HEK293 (cell line): ENCODE data around the gene AOAH.
"Not testable (repeated sequence)": the region's sequence is repeated elsewhere in the genome, so short reads cannot be mapped to it uniquely, and the experiment has no call there.

ENCODE experiments used
- CTCF ChIA-PET: fragments of 350-600 bp; formaldehyde crosslinking; extraction: SDS; loops from one replicate; lab custom pipeline; 2021; ENCODE audit warnings: antibody characterized with exemption; lab: Yijun Ruan, JAX
- POLR2A ChIA-PET: fragments of 300-600 bp; formaldehyde crosslinking; extraction: SDS; loops from one replicate; lab custom pipeline; 2020; ENCODE audit warnings: antibody characterized with exemption, inconsistent platforms; lab: Yijun Ruan, JAX
- H3K27ac ChIP-seq: fragments of 200-500 bp; sonication (Bioruptor generic); 2 replicates; pipeline ENCODE4 v1.5.1; 2014; ENCODE audit warnings: low read depth, low read length, control low read depth, inconsistent platforms; ENCODE audit errors: extremely low read depth
- H3K36me3 ChIP-seq, 2 experiments: fragments of 200-500 bp in 1 of 2; sonication (Bioruptor generic) in 1 of 2; 1 replicate in 1 of 2; 2 replicates in 1 of 2; pipeline ENCODE4 v1.5.1; 2014 to 2017; ENCODE audit warnings: inconsistent platforms in 2 of 2, low read length in 2 of 2; ENCODE audit not compliant: control insufficient read depth in 2 of 2, insufficient read depth in 1 of 2
- H3K4me1 ChIP-seq: fragments of 200-500 bp; sonication (Bioruptor generic); 2 replicates; pipeline ENCODE4 v1.5.1; 2014; ENCODE audit warnings: mild to moderate bottlenecking, low read length, inconsistent platforms; ENCODE audit not compliant: control insufficient read depth, insufficient read depth
- H3K4me3 ChIP-seq: 2 replicates; pipeline ENCODE4 v1.5.1; 2011; ENCODE audit warnings: low read depth, mild to moderate bottlenecking, control low read depth, low read length, moderate library complexity
- H3K9me3 ChIP-seq: fragments of 200-500 bp; sonication (Bioruptor generic); 2 replicates; pipeline ENCODE4 v1.5.1; 2014; ENCODE audit warnings: low read depth, low read length, inconsistent platforms; ENCODE audit not compliant: control insufficient read depth, insufficient read depth
- GLI2 ChIP-seq: fragments of 450-650 bp; formaldehyde crosslinking; IDR thresholded peaks from 2 replicates; pipeline ENCODE4; 2017; ENCODE audit warnings: missing biosample characterization, missing genetic modification characterization, low read depth, borderline replicate concordance
- HOXC10 ChIP-seq: sonication (generic); formaldehyde crosslinking; IDR thresholded peaks from 2 replicates; pipeline ENCODE4 v1.8.1; 2023; ENCODE audit warnings: mild to moderate bottlenecking, missing genetic modification reagents
- SALL2 ChIP-seq: fragments of 450-650 bp; formaldehyde crosslinking; IDR thresholded peaks from 2 replicates; pipeline ENCODE4 v1.5.0; 2017; ENCODE audit warnings: missing biosample characterization, mild to moderate bottlenecking, missing genetic modification characterization, borderline replicate concordance
- SP3 ChIP-seq: fragments of 450-650 bp; formaldehyde crosslinking; IDR thresholded peaks from 2 replicates; pipeline ENCODE4 v1.5.1; 2016; ENCODE audit warnings: missing biosample characterization, missing genetic modification characterization
- ZEB2 ChIP-seq: fragments of 450-650 bp; formaldehyde crosslinking; IDR thresholded peaks from 2 replicates; pipeline ENCODE4 v1.5.1; 2016; ENCODE audit warnings: missing biosample characterization, missing genetic modification characterization
- ZNF121 ChIP-seq: fragments of 450-650 bp; formaldehyde crosslinking; IDR thresholded peaks from 2 replicates; pipeline ENCODE4 v1.5.1; 2016; ENCODE audit warnings: missing biosample characterization, missing genetic modification characterization
- ZNF175 ChIP-seq: fragments of 450-650 bp; formaldehyde crosslinking; IDR thresholded peaks from 2 replicates; pipeline ENCODE4 v1.5.1; 2016; ENCODE audit warnings: missing biosample characterization, missing genetic modification characterization
- ZNF521 ChIP-seq: fragments of 450-650 bp; formaldehyde crosslinking; IDR thresholded peaks from 2 replicates; pipeline ENCODE4 v1.5.1; 2017; ENCODE audit warnings: missing biosample characterization, mild to moderate bottlenecking, missing genetic modification characterization
- ZNF544 ChIP-seq: fragments of 450-650 bp; formaldehyde crosslinking; IDR thresholded peaks from 2 replicates; pipeline ENCODE4 v1.5.0; 2017; ENCODE audit warnings: missing biosample characterization, missing genetic modification characterization
- ZNF610 ChIP-seq: fragments of 450-650 bp; formaldehyde crosslinking; IDR thresholded peaks from 2 replicates; pipeline ENCODE4 v1.5.1; 2016; ENCODE audit warnings: missing biosample characterization, missing genetic modification characterization, borderline replicate concordance
- ZNF624 ChIP-seq: fragments of 450-650 bp; formaldehyde crosslinking; IDR thresholded peaks from 2 replicates; pipeline ENCODE4 v1.5.1; 2017; ENCODE audit warnings: missing biosample characterization, missing genetic modification characterization
- TF ChIP-seq, protein P1 (sequence below): fragments of 450-650 bp; formaldehyde crosslinking; IDR thresholded peaks from 2 replicates; pipeline ENCODE4 v1.5.1; 2016; ENCODE audit warnings: missing biosample characterization, missing genetic modification characterization
- TF ChIP-seq, protein P2 (sequence below): fragments of 450-650 bp; formaldehyde crosslinking; IDR thresholded peaks from 2 replicates; pipeline ENCODE4 v1.5.1; 2016; ENCODE audit warnings: missing biosample characterization, missing genetic modification characterization
- TF ChIP-seq, protein P3 (sequence below): fragments of 450-650 bp; formaldehyde crosslinking; IDR thresholded peaks from 2 replicates; pipeline ENCODE4 v1.5.1; 2016; ENCODE audit warnings: missing biosample characterization, missing genetic modification characterization
- TF ChIP-seq, protein P4 (sequence below): fragments of 450-650 bp; formaldehyde crosslinking; conservative IDR thresholded peaks from 2 replicates; pipeline ENCODE4 v1.5.1; 2016; ENCODE audit warnings: low read depth, missing biosample characterization, missing genetic modification characterization
- TF ChIP-seq, protein P5 (sequence below): fragments of 450-650 bp; formaldehyde crosslinking; IDR thresholded peaks from 2 replicates; pipeline ENCODE4 v1.5.1; 2017; ENCODE audit warnings: missing biosample characterization, missing genetic modification characterization
- TF ChIP-seq, protein P6 (sequence below): fragments of 450-650 bp; formaldehyde crosslinking; IDR thresholded peaks from 2 replicates; pipeline ENCODE4 v1.5.1; 2016; ENCODE audit warnings: missing biosample characterization, missing genetic modification characterization

AOAH gene

DNA sequence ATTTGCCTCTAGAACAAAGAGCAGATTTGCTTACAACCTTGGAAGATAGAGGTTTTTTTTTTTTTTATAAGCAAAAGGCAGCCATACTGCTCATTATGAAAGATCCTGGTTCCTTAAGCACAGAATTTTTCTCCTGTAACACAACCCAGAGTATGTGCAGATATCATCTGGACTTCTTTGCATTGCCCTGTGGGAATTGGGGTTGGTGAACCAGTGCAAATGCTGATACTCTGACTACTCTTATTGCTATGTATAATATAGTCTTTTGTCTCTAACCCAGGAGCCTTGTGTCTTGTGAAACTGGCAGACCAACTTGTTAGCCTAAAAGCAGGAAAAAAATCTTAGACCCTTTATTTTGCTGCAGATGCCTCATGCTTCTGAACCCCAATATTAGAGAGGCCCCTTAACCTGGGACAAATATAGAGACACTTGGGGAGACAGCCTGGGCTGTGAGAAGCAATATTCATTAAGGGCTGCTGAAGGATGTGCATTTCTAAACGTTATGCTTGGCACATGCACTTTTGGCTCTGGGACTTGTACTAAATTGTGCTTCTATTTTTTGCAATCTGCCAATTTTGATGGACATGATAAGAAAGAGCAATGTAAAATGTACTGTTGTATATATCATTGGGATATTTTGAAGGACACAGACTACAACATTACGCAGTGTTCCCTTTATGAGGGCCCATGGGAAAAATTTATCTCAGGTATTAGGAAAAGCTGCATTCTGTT, 255.8 kb downstream of the AOAH start:
- ChIA-PET CTCF (interaction anchor here (0.6 to 1.5 kb wide), 5 partner anchors 26 to 733 kb away, joined by 3 to 6 read pairs (median 4); no protein-coding TSS in a partner anchor), POLR2A (no interaction called here)
- no peak for TF ChIP-seq ZEB2 (tag by site-specific recombination)
- TF ChIP-seq, protein P1, sequence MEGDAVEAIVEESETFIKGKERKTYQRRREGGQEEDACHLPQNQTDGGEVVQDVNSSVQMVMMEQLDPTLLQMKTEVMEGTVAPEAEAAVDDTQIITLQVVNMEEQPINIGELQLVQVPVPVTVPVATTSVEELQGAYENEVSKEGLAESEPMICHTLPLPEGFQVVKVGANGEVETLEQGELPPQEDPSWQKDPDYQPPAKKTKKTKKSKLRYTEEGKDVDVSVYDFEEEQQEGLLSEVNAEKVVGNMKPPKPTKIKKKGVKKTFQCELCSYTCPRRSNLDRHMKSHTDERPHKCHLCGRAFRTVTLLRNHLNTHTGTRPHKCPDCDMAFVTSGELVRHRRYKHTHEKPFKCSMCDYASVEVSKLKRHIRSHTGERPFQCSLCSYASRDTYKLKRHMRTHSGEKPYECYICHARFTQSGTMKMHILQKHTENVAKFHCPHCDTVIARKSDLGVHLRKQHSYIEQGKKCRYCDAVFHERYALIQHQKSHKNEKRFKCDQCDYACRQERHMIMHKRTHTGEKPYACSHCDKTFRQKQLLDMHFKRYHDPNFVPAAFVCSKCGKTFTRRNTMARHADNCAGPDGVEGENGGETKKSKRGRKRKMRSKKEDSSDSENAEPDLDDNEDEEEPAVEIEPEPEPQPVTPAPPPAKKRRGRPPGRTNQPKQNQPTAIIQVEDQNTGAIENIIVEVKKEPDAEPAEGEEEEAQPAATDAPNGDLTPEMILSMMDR (tag by site-specific recombination) = no peak
- no peak for TF ChIP-seq HOXC10 (CRISPR knock-in tag)
- no peak for TF ChIP-seq ZNF175 (tag by site-specific recombination)
- TF ChIP-seq, protein P2, sequence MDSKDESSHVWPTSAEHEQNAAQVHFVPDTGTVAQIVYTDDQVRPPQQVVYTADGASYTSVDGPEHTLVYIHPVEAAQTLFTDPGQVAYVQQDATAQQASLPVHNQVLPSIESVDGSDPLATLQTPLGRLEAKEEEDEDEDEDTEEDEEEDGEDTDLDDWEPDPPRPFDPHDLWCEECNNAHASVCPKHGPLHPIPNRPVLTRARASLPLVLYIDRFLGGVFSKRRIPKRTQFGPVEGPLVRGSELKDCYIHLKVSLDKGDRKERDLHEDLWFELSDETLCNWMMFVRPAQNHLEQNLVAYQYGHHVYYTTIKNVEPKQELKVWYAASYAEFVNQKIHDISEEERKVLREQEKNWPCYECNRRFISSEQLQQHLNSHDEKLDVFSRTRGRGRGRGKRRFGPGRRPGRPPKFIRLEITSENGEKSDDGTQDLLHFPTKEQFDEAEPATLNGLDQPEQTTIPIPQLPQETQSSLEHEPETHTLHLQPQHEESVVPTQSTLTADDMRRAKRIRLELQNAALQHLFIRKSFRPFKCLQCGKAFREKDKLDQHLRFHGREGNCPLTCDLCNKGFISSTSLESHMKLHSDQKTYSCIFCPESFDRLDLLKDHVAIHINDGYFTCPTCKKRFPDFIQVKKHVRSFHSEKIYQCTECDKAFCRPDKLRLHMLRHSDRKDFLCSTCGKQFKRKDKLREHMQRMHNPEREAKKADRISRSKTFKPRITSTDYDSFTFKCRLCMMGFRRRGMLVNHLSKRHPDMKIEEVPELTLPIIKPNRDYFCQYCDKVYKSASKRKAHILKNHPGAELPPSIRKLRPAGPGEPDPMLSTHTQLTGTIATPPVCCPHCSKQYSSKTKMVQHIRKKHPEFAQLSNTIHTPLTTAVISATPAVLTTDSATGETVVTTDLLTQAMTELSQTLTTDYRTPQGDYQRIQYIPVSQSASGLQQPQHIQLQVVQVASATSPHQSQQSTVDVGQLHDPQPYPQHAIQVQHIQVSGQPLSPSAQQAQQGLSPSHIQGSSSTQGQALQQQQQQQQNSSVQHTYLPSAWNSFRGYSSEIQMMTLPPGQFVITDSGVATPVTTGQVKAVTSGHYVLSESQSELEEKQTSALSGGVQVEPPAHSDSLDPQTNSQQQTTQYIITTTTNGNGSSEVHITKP (tag by site-specific recombination) = no peak
- no peak for TF ChIP-seq GLI2 (tag by site-specific recombination)
- TF ChIP-seq ZNF544 (tag by site-specific recombination) = no peak
- no peak for TF ChIP-seq ZNF121
- TF ChIP-seq, protein P3, sequence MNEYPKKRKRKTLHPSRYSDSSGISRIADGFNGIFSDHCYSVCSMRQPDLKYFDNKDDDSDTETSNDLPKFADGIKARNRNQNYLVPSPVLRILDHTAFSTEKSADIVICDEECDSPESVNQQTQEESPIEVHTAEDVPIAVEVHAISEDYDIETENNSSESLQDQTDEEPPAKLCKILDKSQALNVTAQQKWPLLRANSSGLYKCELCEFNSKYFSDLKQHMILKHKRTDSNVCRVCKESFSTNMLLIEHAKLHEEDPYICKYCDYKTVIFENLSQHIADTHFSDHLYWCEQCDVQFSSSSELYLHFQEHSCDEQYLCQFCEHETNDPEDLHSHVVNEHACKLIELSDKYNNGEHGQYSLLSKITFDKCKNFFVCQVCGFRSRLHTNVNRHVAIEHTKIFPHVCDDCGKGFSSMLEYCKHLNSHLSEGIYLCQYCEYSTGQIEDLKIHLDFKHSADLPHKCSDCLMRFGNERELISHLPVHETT (tag by site-specific recombination) = no peak
- no peak for TF ChIP-seq ZNF521 (tag by site-specific recombination)
- no peak for TF ChIP-seq ZNF610 (tag by site-specific recombination)
- TF ChIP-seq, protein P4, sequence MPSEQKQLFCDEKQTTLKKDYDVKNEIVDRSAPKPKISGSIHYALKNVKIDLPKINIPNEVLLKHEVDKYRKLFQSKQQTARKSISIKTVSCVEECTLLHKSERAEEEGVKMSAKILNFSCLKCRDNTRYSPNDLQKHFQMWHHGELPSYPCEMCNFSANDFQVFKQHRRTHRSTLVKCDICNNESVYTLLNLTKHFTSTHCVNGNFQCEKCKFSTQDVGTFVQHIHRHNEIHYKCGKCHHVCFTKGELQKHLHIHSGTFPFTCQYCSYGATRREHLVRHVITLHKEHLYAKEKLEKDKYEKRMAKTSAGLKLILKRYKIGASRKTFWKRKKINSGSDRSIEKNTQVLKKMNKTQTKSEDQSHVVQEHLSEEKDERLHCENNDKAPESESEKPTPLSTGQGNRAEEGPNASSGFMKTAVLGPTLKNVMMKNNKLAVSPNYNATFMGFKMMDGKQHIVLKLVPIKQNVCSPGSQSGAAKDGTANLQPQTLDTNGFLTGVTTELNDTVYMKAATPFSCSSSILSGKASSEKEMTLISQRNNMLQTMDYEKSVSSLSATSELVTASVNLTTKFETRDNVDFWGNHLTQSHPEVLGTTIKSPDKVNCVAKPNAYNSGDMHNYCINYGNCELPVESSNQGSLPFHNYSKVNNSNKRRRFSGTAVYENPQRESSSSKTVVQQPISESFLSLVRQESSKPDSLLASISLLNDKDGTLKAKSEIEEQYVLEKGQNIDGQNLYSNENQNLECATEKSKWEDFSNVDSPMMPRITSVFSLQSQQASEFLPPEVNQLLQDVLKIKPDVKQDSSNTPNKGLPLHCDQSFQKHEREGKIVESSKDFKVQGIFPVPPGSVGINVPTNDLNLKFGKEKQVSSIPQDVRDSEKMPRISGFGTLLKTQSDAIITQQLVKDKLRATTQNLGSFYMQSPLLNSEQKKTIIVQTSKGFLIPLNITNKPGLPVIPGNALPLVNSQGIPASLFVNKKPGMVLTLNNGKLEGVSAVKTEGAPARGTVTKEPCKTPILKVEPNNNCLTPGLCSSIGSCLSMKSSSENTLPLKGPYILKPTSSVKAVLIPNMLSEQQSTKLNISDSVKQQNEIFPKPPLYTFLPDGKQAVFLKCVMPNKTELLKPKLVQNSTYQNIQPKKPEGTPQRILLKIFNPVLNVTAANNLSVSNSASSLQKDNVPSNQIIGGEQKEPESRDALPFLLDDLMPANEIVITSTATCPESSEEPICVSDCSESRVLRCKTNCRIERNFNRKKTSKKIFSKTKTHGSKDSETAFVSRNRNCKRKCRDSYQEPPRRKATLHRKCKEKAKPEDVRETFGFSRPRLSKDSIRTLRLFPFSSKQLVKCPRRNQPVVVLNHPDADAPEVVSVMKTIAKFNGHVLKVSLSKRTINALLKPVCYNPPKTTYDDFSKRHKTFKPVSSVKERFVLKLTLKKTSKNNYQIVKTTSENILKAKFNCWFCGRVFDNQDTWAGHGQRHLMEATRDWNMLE (tag by site-specific recombination) = no peak
- no peak for TF ChIP-seq SP3
- no peak for TF ChIP-seq ZNF624 (tag by site-specific recombination)
- TF ChIP-seq, protein P5, sequence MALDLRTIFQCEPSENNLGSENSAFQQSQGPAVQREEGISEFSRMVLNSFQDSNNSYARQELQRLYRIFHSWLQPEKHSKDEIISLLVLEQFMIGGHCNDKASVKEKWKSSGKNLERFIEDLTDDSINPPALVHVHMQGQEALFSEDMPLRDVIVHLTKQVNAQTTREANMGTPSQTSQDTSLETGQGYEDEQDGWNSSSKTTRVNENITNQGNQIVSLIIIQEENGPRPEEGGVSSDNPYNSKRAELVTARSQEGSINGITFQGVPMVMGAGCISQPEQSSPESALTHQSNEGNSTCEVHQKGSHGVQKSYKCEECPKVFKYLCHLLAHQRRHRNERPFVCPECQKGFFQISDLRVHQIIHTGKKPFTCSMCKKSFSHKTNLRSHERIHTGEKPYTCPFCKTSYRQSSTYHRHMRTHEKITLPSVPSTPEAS (tag by site-specific recombination) = no peak
- TF ChIP-seq, protein P6, sequence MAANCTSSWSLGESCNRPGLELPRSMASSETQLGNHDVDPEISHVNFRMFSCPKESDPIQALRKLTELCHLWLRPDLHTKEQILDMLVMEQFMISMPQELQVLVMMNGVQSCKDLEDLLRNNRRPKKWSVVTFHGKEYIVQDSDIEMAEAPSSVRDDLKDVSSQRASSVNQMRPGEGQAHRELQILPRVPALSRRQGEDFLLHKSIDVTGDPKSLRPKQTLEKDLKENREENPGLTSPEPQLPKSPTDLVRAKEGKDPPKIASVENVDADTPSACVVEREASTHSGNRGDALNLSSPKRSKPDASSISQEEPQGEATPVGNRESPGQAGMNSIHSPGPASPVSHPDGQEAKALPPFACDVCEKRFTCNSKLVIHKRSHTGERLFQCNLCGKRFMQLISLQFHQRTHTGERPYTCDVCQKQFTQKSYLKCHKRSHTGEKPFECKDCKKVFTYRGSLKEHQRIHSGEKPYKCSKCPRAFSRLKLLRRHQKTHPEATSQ (tag by site-specific recombination) = no peak
- TF ChIP-seq SALL2 (tag by site-specific recombination) = no peak
- Histone ChIP-seq H3K4me1 (no peaks in the 10 kb centered on the region), H3K36me3 (no peaks in the 10 kb centered on the region), H3K9me3 (no peaks in the 10 kb centered on the region), H3K27ac (no peak overlapping the region), H3K4me3 (no peak overlapping the region)

DNA sequence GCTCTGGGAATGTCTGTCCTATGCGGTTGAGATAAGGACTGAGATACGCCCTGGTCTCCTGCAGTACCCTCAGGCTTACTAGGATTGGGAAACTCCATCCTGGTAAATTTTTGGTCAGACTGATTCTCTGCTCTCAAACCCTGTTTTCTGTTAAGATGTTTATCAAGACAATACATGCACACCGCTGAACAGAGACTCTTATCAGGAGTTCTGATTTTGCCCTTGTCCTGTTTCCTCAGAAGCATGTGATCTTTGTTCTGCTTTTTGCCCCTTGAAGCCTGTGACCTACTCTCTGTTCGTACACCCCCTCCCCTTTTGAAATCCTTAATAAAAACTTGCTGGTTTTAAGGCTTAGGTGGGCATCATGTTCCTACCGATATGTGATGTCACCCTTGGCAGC, 258.3 kb downstream of the AOAH start:
- H3K4me1 ChIP-seq, POLR2A ChIA-PET, H3K36me3 ChIP-seq, H3K4me3 ChIP-seq, CTCF ChIA-PET, H3K9me3 ChIP-seq, H3K27ac ChIP-seq: not testable (repeated sequence)
